Measurements from ENCODE around the gene NAA16. TPM values are rescaled to one million over a fixed set of nuclear protein-coding genes. Genes with fewer than 3 reads are reported as not detected.

NAA16 gene
- polyA plus RNA-seq, 1 of the 3 experiments (the other 2 are of a cell fraction) = 4.4 TPM

DNA sequence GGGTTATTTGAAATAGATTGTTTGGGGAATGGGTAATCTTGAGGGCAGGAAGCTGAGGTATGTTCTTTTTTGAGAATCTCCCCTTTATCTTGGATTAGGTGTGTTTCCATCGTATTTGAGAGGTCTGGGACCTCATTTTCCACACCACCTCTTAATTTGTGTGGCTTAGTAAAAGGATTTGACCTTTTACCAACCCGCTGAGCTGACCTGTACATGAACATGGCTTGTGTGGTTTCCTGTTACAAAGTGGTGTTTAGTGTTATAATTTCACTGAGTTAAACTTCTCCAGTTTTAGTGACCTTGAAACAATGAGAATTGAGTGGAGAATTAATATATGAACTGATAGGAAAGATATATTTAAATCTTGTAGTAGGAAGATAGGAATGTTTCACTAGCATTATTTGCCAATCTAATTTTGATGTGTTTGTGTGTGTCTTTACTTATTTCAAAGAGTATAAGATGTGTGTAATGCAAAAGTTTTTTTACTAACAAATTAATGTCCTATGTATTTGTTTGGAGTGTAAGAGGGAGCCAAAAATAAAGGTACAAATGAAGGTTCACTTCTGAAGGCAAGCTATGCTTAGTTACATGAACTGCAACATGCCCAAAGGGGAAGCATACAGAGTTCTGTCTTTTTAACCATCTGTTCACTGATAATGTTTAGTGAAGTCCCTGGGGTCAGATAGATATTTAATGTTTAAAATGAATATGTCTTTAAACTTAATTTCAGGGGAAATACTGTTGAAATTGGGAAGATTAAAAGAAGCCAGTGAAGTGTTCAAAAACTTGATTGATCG lies 17.1 kb downstream of the NAA16 start (continued):
- TF ChIP-seq, protein P1, sequence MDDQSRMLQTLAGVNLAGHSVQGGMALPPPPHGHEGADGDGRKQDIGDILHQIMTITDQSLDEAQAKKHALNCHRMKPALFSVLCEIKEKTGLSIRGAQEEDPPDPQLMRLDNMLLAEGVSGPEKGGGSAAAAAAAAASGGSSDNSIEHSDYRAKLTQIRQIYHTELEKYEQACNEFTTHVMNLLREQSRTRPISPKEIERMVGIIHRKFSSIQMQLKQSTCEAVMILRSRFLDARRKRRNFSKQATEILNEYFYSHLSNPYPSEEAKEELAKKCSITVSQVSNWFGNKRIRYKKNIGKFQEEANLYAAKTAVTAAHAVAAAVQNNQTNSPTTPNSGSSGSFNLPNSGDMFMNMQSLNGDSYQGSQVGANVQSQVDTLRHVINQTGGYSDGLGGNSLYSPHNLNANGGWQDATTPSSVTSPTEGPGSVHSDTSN (IDR thresholded peaks at IDR 0.05) = no peak
- TF ChIP-seq TCF12 (IDR thresholded peaks at IDR 0.05) = no peak
- TF ChIP-seq POLR2AphosphoS5 (IDR thresholded peaks at IDR 0.05; ENCODE audit: low read depth, low read length) = no peak
- no peak for TF ChIP-seq MEF2A (IDR thresholded peaks at IDR 0.05; ENCODE audit: borderline replicate concordance, low read depth)

DNA sequence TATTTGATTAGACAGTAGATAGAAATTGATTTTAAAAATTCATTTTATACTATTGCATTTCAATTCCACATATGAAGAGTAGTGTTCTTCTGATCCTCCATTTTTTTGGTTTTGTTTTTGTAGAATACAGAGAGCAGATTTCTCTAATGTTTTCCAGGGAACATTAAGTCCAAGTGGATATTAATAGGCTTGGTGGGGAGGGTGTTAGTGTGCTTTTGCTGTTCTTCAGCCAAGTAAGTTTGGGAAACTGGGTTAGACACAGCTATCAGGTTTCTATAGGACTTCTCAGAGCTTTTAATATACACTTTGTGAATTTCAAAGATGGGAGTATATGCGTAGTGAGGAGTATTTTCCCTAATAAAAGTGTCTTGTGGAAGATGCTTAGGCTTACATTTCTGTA lies 21.8 kb downstream of the NAA16 start:
- POLR2A ChIA-PET = no interaction called here
- WGBS (ENCODE audit: low lambda C conversion rate) = 94% methylated on average over 1 of the region's 1 CpG
- peaks cover 53 to 57% of the 10 kb centered on the region in 2 experiments for H3K36me3 ChIP-seq (replicated peaks in 1 of 2; ENCODE audit: control insufficient read depth in 1 of 2, insufficient read depth in 2 of 2, low read length in 1 of 2)
- DNase-seq = no peak
- H3K9ac ChIP-seq = no peak overlapping the region
- no peaks in the 10 kb centered on the region for H3K27me3 ChIP-seq (ENCODE audit: insufficient read depth)
- peaks cover 0 to 3% of the 10 kb centered on the region in 2 experiments; a peak in 1 of 4 replicates for H3K4me1 ChIP-seq (ENCODE audit: control insufficient read depth in 1 of 2, insufficient read depth in 2 of 2, low read depth in 1 of 2, low read length in 1 of 2)
- no peak overlapping the region for H3K4me3 ChIP-seq (ENCODE audit: low read depth in 2 of 2, low read length in 1 of 2)
- H3K4me2 ChIP-seq = no peak overlapping the region
- H3K79me2 ChIP-seq (ENCODE audit: insufficient read depth) = peaks cover 3% of the 10 kb centered on the region
- H3K9me2 ChIP-seq = no peaks in the 10 kb centered on the region
- H2AFZ ChIP-seq (ENCODE audit: low read depth) = no peak overlapping the region
- no peaks in the 10 kb centered on the region for H4K20me1 ChIP-seq (ENCODE audit: insufficient read depth)
- no peak overlapping the region for H3K27ac ChIP-seq (ENCODE audit: low read depth in 2 of 2, low read length in 1 of 2)
- CTCF ChIA-PET = interaction anchor here (1.1 to 2.9 kb wide), 4 partner anchors 13 to 722 kb away, joined by 3 to 8 read pairs (median 3); no protein-coding TSS in a partner anchor
- no peaks in the 10 kb centered on the region for H3F3A ChIP-seq (replicated peaks; ENCODE audit: insufficient read depth)
- TF ChIP-seq FOSL2 (IDR thresholded peaks at IDR 0.05; ENCODE audit: borderline replicate concordance, low read depth) (no peak), RXRA (IDR thresholded peaks at IDR 0.05; ENCODE audit: borderline replicate concordance, low read depth) (no peak), NFIC (IDR thresholded peaks at IDR 0.05; ENCODE audit: borderline replicate concordance) (no peak), POLR2AphosphoS5 (IDR thresholded peaks at IDR 0.05; ENCODE audit: low read depth, low read length) (no peak), EP300 (IDR thresholded peaks at IDR 0.05; ENCODE audit: borderline replicate concordance in 1 of 2, low read depth in 1 of 2, low read length in 1 of 2) (no peak), RFX5 (IDR thresholded peaks at IDR 0.05; ENCODE audit: low read length) (no peak), GABPA (IDR thresholded peaks at IDR 0.05; ENCODE audit: low read depth) (no peak), FOXJ3 (CRISPR knock-in tag; IDR thresholded peaks at IDR 0.05) (no peak), SMC3 (IDR thresholded peaks at IDR 0.05; ENCODE audit: low read depth, low read length) (no peak), ELF1 (IDR thresholded peaks at IDR 0.05) (no peak), TEAD4 (IDR thresholded peaks at IDR 0.05; ENCODE audit: borderline replicate concordance, insufficient read depth) (no peak), NRF1 (IDR thresholded peaks at IDR 0.05; ENCODE audit: low read depth, low read length) (no peak)
- TF ChIP-seq, protein P1 (IDR thresholded peaks at IDR 0.05) = no peak
- TF ChIP-seq, protein P2, sequence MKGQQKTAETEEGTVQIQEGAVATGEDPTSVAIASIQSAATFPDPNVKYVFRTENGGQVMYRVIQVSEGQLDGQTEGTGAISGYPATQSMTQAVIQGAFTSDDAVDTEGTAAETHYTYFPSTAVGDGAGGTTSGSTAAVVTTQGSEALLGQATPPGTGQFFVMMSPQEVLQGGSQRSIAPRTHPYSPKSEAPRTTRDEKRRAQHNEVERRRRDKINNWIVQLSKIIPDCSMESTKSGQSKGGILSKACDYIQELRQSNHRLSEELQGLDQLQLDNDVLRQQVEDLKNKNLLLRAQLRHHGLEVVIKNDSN (IDR thresholded peaks at IDR 0.05; ENCODE audit: borderline replicate concordance, low read depth) = no peak
- TF ChIP-seq, protein P3, sequence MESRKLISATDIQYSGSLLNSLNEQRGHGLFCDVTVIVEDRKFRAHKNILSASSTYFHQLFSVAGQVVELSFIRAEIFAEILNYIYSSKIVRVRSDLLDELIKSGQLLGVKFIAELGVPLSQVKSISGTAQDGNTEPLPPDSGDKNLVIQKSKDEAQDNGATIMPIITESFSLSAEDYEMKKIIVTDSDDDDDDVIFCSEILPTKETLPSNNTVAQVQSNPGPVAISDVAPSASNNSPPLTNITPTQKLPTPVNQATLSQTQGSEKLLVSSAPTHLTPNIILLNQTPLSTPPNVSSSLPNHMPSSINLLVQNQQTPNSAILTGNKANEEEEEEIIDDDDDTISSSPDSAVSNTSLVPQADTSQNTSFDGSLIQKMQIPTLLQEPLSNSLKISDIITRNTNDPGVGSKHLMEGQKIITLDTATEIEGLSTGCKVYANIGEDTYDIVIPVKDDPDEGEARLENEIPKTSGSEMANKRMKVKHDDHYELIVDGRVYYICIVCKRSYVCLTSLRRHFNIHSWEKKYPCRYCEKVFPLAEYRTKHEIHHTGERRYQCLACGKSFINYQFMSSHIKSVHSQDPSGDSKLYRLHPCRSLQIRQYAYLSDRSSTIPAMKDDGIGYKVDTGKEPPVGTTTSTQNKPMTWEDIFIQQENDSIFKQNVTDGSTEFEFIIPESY (IDR thresholded peaks at IDR 0.05; ENCODE audit: borderline replicate concordance, low read depth) = no peak
- TF ChIP-seq, protein P4, sequence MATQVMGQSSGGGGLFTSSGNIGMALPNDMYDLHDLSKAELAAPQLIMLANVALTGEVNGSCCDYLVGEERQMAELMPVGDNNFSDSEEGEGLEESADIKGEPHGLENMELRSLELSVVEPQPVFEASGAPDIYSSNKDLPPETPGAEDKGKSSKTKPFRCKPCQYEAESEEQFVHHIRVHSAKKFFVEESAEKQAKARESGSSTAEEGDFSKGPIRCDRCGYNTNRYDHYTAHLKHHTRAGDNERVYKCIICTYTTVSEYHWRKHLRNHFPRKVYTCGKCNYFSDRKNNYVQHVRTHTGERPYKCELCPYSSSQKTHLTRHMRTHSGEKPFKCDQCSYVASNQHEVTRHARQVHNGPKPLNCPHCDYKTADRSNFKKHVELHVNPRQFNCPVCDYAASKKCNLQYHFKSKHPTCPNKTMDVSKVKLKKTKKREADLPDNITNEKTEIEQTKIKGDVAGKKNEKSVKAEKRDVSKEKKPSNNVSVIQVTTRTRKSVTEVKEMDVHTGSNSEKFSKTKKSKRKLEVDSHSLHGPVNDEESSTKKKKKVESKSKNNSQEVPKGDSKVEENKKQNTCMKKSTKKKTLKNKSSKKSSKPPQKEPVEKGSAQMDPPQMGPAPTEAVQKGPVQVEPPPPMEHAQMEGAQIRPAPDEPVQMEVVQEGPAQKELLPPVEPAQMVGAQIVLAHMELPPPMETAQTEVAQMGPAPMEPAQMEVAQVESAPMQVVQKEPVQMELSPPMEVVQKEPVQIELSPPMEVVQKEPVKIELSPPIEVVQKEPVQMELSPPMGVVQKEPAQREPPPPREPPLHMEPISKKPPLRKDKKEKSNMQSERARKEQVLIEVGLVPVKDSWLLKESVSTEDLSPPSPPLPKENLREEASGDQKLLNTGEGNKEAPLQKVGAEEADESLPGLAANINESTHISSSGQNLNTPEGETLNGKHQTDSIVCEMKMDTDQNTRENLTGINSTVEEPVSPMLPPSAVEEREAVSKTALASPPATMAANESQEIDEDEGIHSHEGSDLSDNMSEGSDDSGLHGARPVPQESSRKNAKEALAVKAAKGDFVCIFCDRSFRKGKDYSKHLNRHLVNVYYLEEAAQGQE (IDR thresholded peaks at IDR 0.05; ENCODE audit: low read depth, low read length) = no peak
- H3K9me3 ChIP-seq = no peaks in the 10 kb centered on the region
